Tibial nerve (tissue), 4 donors: Measurements from ENCODE around the gene PDZD8.

Source experiments
- EP300 ChIP-seq, 2 donors: sonication (generic); formaldehyde crosslinking; IDR thresholded peaks; one replicate each; pipeline ENCODE4 v1.6.1; 2017; ENCODE audit warnings: antibody characterized with exemption in 2 of 2, mild to moderate bottlenecking in 1 of 2
- TF ChIP-seq, protein P1 (sequence below), 5 experiments: fragments of 200-600 bp in 3 of 5; fragments of 450-650 bp in 2 of 5; sonication (generic) in 3 of 5; IDR thresholded peaks; one replicate each; pipeline ENCODE4 v1.5.1; 2016 to 2019; ENCODE audit warnings: antibody characterized with exemption in 5 of 5, mild to moderate bottlenecking in 3 of 5, moderate library complexity in 2 of 5

DNA sequence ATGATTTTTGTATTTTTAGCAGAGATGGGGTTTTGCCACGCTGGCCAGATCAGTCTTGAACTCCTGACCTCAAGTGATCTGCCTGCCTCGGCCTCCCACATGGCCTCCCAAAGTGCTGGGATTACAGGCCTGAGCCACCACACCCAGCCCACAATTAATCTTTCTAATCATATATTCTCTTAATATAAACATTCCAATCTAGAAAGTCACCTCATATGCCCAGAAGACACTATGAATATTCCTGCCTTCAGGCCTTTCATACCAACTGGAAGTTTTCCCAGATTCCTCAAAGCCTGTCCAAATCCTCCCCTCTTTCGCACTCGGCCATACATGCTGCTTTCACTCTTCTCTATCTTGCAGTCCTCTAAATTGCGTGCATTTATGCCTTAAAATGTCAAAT is 32.6 kb downstream of the PDZD8 start:
- TF ChIP-seq EP300 (IDR thresholded peaks at IDR 0.05) = no peak
- TF ChIP-seq, protein P1, sequence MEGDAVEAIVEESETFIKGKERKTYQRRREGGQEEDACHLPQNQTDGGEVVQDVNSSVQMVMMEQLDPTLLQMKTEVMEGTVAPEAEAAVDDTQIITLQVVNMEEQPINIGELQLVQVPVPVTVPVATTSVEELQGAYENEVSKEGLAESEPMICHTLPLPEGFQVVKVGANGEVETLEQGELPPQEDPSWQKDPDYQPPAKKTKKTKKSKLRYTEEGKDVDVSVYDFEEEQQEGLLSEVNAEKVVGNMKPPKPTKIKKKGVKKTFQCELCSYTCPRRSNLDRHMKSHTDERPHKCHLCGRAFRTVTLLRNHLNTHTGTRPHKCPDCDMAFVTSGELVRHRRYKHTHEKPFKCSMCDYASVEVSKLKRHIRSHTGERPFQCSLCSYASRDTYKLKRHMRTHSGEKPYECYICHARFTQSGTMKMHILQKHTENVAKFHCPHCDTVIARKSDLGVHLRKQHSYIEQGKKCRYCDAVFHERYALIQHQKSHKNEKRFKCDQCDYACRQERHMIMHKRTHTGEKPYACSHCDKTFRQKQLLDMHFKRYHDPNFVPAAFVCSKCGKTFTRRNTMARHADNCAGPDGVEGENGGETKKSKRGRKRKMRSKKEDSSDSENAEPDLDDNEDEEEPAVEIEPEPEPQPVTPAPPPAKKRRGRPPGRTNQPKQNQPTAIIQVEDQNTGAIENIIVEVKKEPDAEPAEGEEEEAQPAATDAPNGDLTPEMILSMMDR (IDR thresholded peaks at IDR 0.05) = no peak
